Stimulated activated CD4-positive, alpha-beta T cell treated with anti-CD3 and anti-CD28 coated beads, Interleukin-12 subunit alpha, Interleukin-12 subunit beta, amount 100 ng/mL, for 48 hours (primary cell): ENCODE data around the gene RPL10.

ENCODE experiments used
- DNase-seq, 3 donors: peaks; one replicate each; pipeline ENCODE4 v3.0.0-alpha.2; 2020; ENCODE audit warnings: low read depth in 2 of 3, low spot score in 1 of 3

RPL10 gene

GRCh38 chrX:154445776-154446175 is 47.6 kb downstream of the RPL10 start:
- DNase-seq: no peak

GRCh38 chrX:154446430-154446829 is 48.3 kb downstream of the RPL10 start:
- DNase-seq: no peak

- DNase-seq: no peak
These were observed 50.3 kb downstream of the RPL10 start for GRCh38 chrX:154448484-154448883.

- DNase-seq: no peak
These were observed 51.4 kb downstream of the RPL10 start for GRCh38 chrX:154449618-154450017.

GRCh38 chrX:154450312-154450711 is 52.1 kb downstream of the RPL10 start:
- no peak for DNase-seq
